Activated CD4-positive, CD25-positive, alpha-beta regulatory T cell treated with anti-CD3 and anti-CD28 coated beads, Interleukin-2, amount 50 U/mL, for 16 hours (primary cell): ENCODE results near the gene PDPK1.

Experiments
- DNase-seq: peaks from one replicate; pipeline ENCODE4 v3.0.0-alpha.2; 2020; ENCODE audit warnings: low read depth, low spot score

Gene PDPK1

DNA sequence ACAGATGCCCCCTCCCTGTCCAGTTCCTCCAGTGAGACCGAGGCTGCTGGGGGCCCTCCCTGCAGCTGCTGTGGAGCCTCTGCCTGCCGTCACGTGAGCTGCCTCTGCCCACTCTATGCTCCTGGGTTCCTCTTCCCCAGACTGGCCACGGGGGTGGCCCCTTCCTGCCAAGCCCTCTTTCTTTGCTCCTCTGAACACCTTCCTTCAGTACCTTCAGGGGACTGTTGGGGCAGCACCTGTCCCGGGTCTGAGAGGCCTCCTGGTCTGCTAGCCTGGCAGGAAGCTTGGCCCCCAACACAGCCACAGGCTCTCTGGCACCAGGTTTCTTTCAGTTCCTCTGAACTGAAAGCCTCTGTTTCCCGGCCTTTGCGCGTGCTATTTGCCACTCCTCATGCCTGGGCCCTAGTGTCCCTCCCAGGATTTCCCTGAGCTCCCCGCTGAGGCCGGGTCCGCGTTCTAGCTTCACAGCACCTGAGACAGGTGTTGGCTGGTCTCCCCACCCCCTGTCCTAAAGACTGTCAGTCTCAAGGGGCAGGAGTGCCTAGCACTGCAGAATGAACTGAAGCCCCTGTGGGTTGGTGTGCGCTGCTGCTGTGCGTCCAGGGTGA lies 30.7 kb upstream of the PDPK1 start:
- no peak for DNase-seq

DNA sequence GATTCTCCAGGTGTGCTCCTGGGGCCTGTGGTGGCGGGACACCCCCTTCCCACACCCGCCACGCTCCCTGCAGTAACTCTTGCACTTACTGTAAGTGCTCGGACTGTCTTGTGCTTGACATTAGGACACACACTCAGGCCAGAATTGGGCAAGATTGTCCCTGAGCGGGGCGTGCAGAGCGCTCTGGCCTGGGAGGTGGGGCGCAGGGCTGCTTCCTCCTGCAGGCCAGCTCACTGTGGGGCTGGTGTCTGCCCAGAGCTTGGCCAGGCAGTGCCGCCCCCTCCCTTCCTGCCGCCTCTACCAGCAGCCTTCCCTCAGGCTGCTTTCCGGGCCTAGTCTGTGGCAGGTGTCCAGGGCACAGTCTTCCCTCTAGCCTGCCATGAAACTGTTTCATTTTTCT lies 30.2 kb upstream of the PDPK1 start:
- no peak for DNase-seq

- DNase-seq = no peak
Measured at GRCh38 chr16:2508722-2509400, 29.0 kb upstream of the PDPK1 start.

- no peak for DNase-seq
Measured at GRCh38 chr16:2511128-2511800, 26.6 kb upstream of the PDPK1 start.

DNA sequence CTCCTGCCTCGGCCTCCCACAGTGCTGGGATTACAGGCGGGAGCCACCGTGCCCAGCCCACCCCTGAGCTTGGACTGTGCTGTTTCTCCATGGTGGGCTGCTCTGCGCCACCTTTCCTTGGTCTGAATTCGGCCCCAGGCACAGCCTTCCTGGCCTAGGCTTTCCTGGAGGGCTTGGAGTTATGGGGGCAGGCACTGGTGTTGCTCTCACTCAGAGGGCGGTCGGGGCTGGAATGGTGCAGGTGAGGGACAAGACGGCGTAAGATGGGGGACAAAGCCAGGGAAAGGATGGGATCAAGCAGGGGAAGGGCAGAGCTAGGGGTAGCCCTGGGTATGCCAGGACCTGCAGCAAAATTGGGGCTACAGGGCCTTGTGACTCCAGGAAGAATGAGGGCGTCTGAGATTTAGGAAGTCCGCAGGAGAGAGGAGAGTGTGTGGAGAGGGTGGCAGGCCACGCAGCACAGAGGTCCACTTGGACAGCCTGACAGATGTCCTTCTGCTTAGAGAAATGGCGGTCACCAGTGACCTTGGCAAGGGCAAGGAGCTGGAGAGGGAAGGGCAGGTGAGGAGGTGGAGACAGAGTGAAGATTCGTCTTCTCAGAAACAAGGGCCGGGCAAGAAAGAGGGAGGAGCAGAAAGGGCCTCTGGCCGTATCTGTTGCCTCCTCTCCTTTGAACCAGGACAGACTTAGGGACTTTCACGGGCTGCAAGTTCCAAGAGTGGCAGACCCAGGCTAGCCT lies 25.7 kb upstream of the PDPK1 start:
- no peak for DNase-seq

DNA sequence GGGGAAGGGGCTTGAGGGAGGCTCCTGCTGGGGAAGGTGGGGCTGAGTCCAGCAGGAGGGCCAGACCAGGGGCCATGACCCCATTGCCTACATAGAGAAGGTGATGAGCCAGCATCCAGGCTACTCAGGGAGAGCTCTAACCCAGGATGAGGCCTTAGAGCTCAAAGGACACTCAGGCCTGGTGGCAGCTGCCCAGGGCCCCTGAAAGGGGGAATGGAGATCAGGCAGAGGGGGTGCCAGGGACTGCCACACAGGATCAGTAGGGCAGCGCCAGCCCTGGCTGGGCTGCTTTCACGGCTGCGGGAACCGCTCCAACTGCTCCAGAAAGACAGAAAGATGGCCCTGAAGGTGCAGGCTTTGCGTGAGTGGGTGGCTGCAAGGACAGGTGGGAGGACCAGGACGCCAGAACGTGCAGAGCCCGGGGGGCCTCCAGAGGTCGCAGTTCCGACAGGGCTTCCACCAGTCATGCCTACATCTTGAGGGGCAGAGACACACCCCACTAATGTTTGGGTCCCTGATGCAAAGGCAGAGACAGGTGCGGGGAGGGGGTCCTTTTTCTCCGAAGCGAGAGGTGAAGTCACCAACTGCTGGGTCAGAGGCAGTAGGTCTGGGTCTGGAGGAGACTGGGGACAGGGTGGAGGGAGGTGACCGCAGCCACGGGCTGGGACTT lies 25.0 kb upstream of the PDPK1 start:
- no peak for DNase-seq

DNA sequence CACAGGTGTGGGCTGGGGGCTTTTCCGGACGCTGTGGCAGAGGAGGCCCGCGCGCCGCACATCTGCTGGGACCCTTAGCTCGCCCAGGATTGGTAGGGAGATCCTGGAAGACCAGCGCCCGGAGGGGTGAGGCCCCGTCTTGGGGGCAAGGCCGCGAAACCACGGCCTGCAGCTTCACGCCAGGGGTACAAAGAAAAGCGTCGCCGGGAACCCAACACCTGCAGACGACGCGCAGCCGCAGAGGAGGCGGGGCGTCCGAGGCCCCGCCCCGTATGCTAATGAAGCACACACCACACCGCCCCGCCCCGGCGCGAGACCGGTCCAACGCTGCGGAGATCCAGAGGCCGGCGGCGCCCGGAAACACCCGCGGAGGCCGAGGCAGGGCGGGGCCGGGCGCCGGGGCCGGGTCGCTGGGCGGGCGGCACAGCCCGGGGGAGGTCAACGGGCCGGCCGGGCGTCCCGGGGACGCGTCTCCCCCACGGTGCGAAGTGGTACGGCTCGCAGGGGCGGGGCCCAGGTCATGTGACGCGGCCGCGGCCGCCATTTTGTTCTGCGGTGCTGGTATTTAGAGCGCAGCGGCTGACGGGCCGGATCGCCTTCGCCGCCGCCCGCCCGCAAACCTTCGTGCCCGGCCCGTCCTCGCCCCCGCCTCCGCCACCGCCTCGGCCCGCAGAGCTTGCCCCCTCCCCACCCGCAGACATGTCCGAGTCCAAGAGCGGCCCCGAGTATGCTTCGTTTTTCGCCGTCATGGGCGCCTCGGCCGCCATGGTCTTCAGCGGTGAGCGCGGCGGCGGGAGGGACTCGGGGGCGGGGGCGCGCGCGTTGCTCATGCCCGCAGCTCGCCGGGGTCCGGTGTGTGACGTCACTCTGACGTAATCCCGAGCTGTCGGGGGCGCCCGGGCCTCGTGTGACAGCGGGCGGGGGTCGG lies 24.2 kb upstream of the PDPK1 start, which contains the start of gene ATP6V0C:
Gene ATP6V0C, plus strand, starts transcription at position 548 of the 928 bp plus-strand sequence. Its CDS starts 152 bp downstream, at position 700.
- peak; percentile 82 for DNase-seq

- no peak for DNase-seq
Measured at GRCh38 chr16:2514333-2515179, 23.3 kb upstream of the PDPK1 start.

GRCh38 chr16:2515180-2515851 lies 22.5 kb upstream of the PDPK1 start:
- no peak for DNase-seq

- DNase-seq = no peak
Measured at GRCh38 chr16:2516391-2517240, 21.2 kb upstream of the PDPK1 start.

- DNase-seq = no peak
Measured at GRCh38 chr16:2517954-2518605, 19.7 kb upstream of the PDPK1 start.

GRCh38 chr16:2518823-2519710 lies 18.8 kb upstream of the PDPK1 start:
- DNase-seq = no peak

DNA sequence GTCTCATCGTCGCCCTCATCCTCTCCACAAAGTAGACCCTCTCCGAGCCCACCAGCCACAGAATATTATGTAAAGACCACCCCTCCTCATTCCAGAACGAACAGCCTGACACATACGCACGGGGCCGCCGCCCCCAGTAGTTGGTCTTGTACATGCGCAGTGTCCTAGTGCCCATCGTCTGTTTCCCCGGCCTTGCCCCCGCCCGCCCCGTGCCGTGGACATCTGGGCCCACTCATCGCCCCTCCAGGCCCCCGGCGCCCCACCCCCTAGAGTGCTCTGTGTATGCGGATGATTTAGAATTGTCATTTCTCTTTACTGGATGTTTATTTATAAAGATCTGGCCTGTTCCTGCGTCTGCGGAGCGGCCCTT lies 18.1 kb upstream of the PDPK1 start:
- no peak for DNase-seq

DNA sequence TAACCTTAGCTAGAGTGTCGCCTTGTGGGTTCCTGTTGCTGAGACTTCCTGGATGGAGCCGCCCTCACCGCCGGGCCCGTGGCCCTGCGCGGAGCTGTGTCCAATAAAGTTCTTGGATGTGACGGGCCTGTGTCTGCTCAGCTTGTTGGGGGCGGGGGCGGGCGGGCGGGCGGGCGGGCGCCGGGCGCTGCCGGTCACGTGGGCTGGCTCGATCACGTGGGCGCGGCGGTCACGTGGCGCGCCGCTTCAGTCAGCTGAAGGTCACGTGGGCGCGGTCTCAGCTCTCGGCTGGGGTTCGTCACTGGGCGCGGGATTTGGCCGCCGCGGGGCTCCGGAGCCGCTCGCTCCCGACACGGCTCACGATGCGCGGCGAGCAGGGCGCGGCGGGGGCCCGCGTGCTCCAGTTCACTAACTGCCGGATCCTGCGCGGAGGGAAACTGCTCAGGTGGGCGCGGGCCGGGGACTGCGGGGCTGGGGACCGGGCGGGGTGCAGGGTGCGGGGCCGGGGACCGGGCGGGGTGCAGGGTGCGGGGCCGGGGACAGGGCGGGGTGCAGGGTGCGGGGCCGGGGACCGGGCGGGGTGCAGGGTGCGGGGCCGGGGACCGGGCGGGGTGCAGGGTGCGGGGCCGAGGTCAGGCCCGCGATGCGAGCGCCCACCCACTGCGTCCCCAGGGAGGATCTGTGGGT lies 17.6 kb upstream of the PDPK1 start, which contains the start of gene AMDHD2:
Gene AMDHD2, plus strand, starts transcription at position 275 of the 687 bp plus-strand sequence. Its CDS starts 88 bp downstream, at position 363.
- DNase-seq = peak; percentile 76

GRCh38 chr16:2520784-2521531 lies 16.9 kb upstream of the PDPK1 start:
- no peak for DNase-seq
